SK-N-SH (cell line): ENCODE data around the gene UGT1A7. TPM values are rescaled to one million over a fixed set of nuclear protein-coding genes. Genes with fewer than 3 reads are reported as not detected.
"Not testable (repeated sequence)": the region's sequence is repeated elsewhere in the genome, so short reads cannot be mapped to it uniquely, and the experiment has no call there.

Source experiments
- CTCF ChIA-PET: fragments of 300-600, 350-600 bp; formaldehyde crosslinking; extraction: SDS; loops from one replicate; lab custom pipeline; 2021; lab: Yijun Ruan, JAX
- POLR2A ChIA-PET: fragments of 350-600 bp; sonication (Branson Sonifier 250); formaldehyde crosslinking; extraction: SDS; loops from one replicate; lab custom pipeline; 2020; ENCODE audit warnings: antibody characterized with exemption, inconsistent platforms; lab: Yijun Ruan, JAX
- DNase-seq: peaks from one replicate; pipeline ENCODE4 v3.0.0; 2012
- H2AFZ ChIP-seq: fragments of 200-600 bp; sonication (generic); 2 replicates; pipeline ENCODE4 v1.8.1; 2016; ENCODE audit warnings: antibody characterized with exemption, mild to moderate bottlenecking, low read depth
- H3F3A ChIP-seq: fragments of 200-600 bp; sonication (generic); replicated peaks from 2 replicates; pipeline ENCODE3; 2016; ENCODE audit warnings: antibody characterized with exemption, mild to moderate bottlenecking; ENCODE audit not compliant: insufficient read depth
- H3K27ac ChIP-seq, 2 experiments: fragments of 200-500 bp in 1 of 2; fragments of 200-600 bp in 1 of 2; sonication (Bioruptor generic) in 1 of 2; sonication (generic), shearing (Covaris generic) in 1 of 2; 2 replicates each; pipeline versions ENCODE4 v1.5.1 to v1.6.1; 2014 to 2016; ENCODE audit warnings: low read depth in 2 of 2, inconsistent platforms in 1 of 2, low read length in 1 of 2, mild to moderate bottlenecking in 1 of 2, mixed read lengths in 1 of 2
- H3K27me3 ChIP-seq: fragments of 200-600 bp; sonication (generic), shearing (Covaris generic); 2 replicates; pipeline ENCODE4 v1.6.1; 2016; ENCODE audit warnings: mixed run types; ENCODE audit not compliant: insufficient read depth
- H3K36me3 ChIP-seq, 2 experiments: fragments of 200-500 bp in 1 of 2; fragments of 200-600 bp in 1 of 2; sonication (Bioruptor generic) in 1 of 2; sonication (generic) in 1 of 2; replicated peaks in 1 of 2; 2 replicates each; pipeline versions ENCODE3 to v1.5.1; 2014 to 2016; ENCODE audit warnings: low read length in 1 of 2, mild to moderate bottlenecking in 1 of 2; ENCODE audit not compliant: insufficient read depth in 2 of 2, control insufficient read depth in 1 of 2
- H3K4me1 ChIP-seq, 2 experiments: fragments of 200-500 bp in 1 of 2; fragments of 200-600 bp in 1 of 2; sonication (Bioruptor generic) in 1 of 2; sonication (generic), shearing (Covaris generic) in 1 of 2; 2 replicates each; pipeline versions ENCODE4 v1.5.1 to v1.6.1; 2014 to 2016; ENCODE audit warnings: low read depth in 1 of 2, low read length in 1 of 2, mixed run types in 1 of 2; ENCODE audit not compliant: insufficient read depth in 2 of 2, control insufficient read depth in 1 of 2
- H3K4me2 ChIP-seq: fragments of 200-600 bp; sonication (generic), shearing (Covaris generic); 2 replicates; pipeline ENCODE4 v1.6.1; 2017; ENCODE audit warnings: mixed run types
- H3K4me3 ChIP-seq, 2 experiments: fragments of 200-500 bp in 1 of 2; fragments of 200-600 bp in 1 of 2; sonication (Bioruptor generic) in 1 of 2; sonication (generic), shearing (Covaris generic) in 1 of 2; 2 replicates each; pipeline versions ENCODE4 v1.5.1 to v1.8.1; 2014 to 2016; ENCODE audit warnings: low read depth in 2 of 2, inconsistent platforms in 1 of 2, low read length in 1 of 2, mild to moderate bottlenecking in 1 of 2, mixed read lengths in 1 of 2, moderate library complexity in 1 of 2
- H3K79me2 ChIP-seq: fragments of 200-600 bp; sonication (generic); 2 replicates; pipeline ENCODE4 v1.8.1; 2017; ENCODE audit warnings: mild to moderate bottlenecking; ENCODE audit not compliant: insufficient read depth
- H3K9ac ChIP-seq: fragments of 200-600 bp; sonication (generic); 2 replicates; pipeline ENCODE4 v1.6.1; 2017; ENCODE audit warnings: mixed run types
- H3K9me2 ChIP-seq: fragments of 200-600 bp; sonication (generic); 2 replicates; pipeline ENCODE4 v1.6.1; 2017; ENCODE audit warnings: mixed run types
- H3K9me3 ChIP-seq: fragments of 200-600 bp; sonication (generic); 2 replicates; pipeline ENCODE4 v1.6.1; 2017; ENCODE audit warnings: mixed run types, mild to moderate bottlenecking, moderate library complexity
- H4K20me1 ChIP-seq: fragments of 200-600 bp; sonication (generic); 2 replicates; pipeline ENCODE4 v1.6.1; 2017; ENCODE audit warnings: mild to moderate bottlenecking, mixed run types; ENCODE audit not compliant: insufficient read depth
- GATA2 ChIP-seq: sonication (generic); formaldehyde crosslinking; IDR thresholded peaks from 2 replicates; pipeline ENCODE4 v1.5.0; 2020; ENCODE audit warnings: mild to moderate bottlenecking, missing genetic modification reagents
- POLR2AphosphoS5 ChIP-seq: IDR thresholded peaks from 2 replicates; pipeline ENCODE4 v1.6.1; 2012; ENCODE audit warnings: low read depth, low read length
- RFX5 ChIP-seq: IDR thresholded peaks from 2 replicates; pipeline ENCODE4 v1.6.1; 2012; ENCODE audit warnings: mild to moderate bottlenecking, improper control_type of control experiment, low read length
- SIN3A ChIP-seq: IDR thresholded peaks from 2 replicates; pipeline ENCODE4 v1.6.1; 2012; ENCODE audit warnings: low read depth, mild to moderate bottlenecking, low read length, moderate library complexity, borderline replicate concordance
- WGBS: methylation state at CpG from one replicate; pipeline ENCODE4 v1.1.6; 2017; ENCODE audit warnings: low lambda C conversion rate; 5-methylcytosine and 5-hydroxymethylcytosine counted together
- polyA plus RNA-seq, 3 experiments: library from polyadenylated mRNA; depleted of rRNA; stranded (reverse); fragments of >200 nt; gene quantifications; 2 replicates each; pipeline ENCODE4 v1.2.3, GENCODE V29; 2012
- TF ChIP-seq, protein P1 (sequence below): fragments of 150-350 bp; IDR thresholded peaks from 2 replicates; pipeline ENCODE4 v1.6.1; 2016; ENCODE audit warnings: mild to moderate bottlenecking, low read depth, low read length
- TF ChIP-seq, protein P2 (sequence below): IDR thresholded peaks from 2 replicates; pipeline ENCODE4; 2012
- TF ChIP-seq, protein P3 (sequence below): IDR thresholded peaks from 2 replicates; pipeline ENCODE4 v1.4.0; 2012; ENCODE audit warnings: low read depth, borderline replicate concordance
- TF ChIP-seq, protein P4 (sequence below): IDR thresholded peaks from 2 replicates; pipeline ENCODE4 v1.4.0; 2012; ENCODE audit warnings: low read depth
- TF ChIP-seq, protein P5 (sequence below): IDR thresholded peaks from 2 replicates; pipeline ENCODE4 v1.6.1; 2012; ENCODE audit warnings: mild to moderate bottlenecking, low read depth, low read length, moderate library complexity
- TF ChIP-seq, protein P6 (sequence below): fragments of 200-600 bp; sonication (generic); IDR thresholded peaks from 2 replicates; pipeline ENCODE4 v1.6.1; 2017; ENCODE audit warnings: antibody characterized with exemption, mild to moderate bottlenecking, moderate library complexity

The UGT1A7 gene
- polyA plus RNA-seq, 1 of the 3 experiments (the other 2 are of a cell fraction) = not detected

DNA sequence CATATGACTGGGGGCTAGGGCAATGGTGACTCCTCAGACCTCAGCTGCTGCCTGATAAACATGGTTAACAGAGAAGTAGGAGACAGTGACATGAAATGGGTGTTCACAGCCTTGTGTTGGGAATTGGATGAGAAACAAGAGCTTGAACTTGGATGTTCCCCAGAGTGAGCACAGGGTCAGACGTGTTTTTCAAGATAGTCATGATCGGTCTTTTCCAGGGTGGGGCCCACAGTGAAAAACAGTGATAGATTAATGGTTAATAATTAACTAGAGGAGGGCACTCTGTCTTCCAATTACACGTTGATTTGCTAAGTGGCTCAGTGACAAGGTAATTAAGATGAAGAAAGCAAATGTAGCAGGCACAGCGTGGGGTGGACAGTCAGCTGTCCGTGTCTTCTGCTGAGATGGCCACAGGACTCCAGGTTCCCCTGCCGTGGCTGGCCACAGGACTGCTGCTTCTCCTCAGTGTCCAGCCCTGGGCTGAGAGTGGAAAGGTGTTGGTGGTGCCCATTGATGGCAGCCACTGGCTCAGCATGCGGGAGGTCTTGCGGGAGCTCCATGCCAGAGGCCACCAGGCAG, 47.1 kb downstream of the UGT1A7 start, which contains the start of gene UGT1A3:
Gene UGT1A3, plus strand, starts transcription at position 320 of the 579 bp plus-strand sequence. Its CDS starts 85 bp downstream, at position 405.
- POLR2A ChIA-PET = no interaction called here
- no peak within 1 kb of the TSS for H3K4me3 ChIP-seq
- no peaks in the 10 kb centered on the region for H3K9me3 ChIP-seq
- no peaks in the 10 kb centered on the region for H3K9me2 ChIP-seq
- H3K4me2 ChIP-seq = no peak within 1 kb of the TSS
- H3F3A ChIP-seq = no peaks in the 10 kb centered on the region
- TF ChIP-seq GATA2 (CRISPR knock-in tag) (no peak), RFX5 (no peak), POLR2AphosphoS5 (no peak), SIN3A (no peak)
- TF ChIP-seq, protein P1, sequence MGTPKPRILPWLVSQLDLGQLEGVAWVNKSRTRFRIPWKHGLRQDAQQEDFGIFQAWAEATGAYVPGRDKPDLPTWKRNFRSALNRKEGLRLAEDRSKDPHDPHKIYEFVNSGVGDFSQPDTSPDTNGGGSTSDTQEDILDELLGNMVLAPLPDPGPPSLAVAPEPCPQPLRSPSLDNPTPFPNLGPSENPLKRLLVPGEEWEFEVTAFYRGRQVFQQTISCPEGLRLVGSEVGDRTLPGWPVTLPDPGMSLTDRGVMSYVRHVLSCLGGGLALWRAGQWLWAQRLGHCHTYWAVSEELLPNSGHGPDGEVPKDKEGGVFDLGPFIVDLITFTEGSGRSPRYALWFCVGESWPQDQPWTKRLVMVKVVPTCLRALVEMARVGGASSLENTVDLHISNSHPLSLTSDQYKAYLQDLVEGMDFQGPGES = no peak
- TF ChIP-seq, protein P2, sequence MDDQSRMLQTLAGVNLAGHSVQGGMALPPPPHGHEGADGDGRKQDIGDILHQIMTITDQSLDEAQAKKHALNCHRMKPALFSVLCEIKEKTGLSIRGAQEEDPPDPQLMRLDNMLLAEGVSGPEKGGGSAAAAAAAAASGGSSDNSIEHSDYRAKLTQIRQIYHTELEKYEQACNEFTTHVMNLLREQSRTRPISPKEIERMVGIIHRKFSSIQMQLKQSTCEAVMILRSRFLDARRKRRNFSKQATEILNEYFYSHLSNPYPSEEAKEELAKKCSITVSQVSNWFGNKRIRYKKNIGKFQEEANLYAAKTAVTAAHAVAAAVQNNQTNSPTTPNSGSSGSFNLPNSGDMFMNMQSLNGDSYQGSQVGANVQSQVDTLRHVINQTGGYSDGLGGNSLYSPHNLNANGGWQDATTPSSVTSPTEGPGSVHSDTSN = no peak
- TF ChIP-seq, protein P3, sequence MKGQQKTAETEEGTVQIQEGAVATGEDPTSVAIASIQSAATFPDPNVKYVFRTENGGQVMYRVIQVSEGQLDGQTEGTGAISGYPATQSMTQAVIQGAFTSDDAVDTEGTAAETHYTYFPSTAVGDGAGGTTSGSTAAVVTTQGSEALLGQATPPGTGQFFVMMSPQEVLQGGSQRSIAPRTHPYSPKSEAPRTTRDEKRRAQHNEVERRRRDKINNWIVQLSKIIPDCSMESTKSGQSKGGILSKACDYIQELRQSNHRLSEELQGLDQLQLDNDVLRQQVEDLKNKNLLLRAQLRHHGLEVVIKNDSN = no peak
- TF ChIP-seq, protein P4, sequence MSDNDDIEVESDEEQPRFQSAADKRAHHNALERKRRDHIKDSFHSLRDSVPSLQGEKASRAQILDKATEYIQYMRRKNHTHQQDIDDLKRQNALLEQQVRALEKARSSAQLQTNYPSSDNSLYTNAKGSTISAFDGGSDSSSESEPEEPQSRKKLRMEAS = no peak
- TF ChIP-seq, protein P5, sequence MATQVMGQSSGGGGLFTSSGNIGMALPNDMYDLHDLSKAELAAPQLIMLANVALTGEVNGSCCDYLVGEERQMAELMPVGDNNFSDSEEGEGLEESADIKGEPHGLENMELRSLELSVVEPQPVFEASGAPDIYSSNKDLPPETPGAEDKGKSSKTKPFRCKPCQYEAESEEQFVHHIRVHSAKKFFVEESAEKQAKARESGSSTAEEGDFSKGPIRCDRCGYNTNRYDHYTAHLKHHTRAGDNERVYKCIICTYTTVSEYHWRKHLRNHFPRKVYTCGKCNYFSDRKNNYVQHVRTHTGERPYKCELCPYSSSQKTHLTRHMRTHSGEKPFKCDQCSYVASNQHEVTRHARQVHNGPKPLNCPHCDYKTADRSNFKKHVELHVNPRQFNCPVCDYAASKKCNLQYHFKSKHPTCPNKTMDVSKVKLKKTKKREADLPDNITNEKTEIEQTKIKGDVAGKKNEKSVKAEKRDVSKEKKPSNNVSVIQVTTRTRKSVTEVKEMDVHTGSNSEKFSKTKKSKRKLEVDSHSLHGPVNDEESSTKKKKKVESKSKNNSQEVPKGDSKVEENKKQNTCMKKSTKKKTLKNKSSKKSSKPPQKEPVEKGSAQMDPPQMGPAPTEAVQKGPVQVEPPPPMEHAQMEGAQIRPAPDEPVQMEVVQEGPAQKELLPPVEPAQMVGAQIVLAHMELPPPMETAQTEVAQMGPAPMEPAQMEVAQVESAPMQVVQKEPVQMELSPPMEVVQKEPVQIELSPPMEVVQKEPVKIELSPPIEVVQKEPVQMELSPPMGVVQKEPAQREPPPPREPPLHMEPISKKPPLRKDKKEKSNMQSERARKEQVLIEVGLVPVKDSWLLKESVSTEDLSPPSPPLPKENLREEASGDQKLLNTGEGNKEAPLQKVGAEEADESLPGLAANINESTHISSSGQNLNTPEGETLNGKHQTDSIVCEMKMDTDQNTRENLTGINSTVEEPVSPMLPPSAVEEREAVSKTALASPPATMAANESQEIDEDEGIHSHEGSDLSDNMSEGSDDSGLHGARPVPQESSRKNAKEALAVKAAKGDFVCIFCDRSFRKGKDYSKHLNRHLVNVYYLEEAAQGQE = no peak
- TF ChIP-seq, protein P6, sequence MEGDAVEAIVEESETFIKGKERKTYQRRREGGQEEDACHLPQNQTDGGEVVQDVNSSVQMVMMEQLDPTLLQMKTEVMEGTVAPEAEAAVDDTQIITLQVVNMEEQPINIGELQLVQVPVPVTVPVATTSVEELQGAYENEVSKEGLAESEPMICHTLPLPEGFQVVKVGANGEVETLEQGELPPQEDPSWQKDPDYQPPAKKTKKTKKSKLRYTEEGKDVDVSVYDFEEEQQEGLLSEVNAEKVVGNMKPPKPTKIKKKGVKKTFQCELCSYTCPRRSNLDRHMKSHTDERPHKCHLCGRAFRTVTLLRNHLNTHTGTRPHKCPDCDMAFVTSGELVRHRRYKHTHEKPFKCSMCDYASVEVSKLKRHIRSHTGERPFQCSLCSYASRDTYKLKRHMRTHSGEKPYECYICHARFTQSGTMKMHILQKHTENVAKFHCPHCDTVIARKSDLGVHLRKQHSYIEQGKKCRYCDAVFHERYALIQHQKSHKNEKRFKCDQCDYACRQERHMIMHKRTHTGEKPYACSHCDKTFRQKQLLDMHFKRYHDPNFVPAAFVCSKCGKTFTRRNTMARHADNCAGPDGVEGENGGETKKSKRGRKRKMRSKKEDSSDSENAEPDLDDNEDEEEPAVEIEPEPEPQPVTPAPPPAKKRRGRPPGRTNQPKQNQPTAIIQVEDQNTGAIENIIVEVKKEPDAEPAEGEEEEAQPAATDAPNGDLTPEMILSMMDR = no peak
- TF ChIP-seq, all 33 proteins: peak for 0
- Histone ChIP-seq H2AFZ (no peak within 1 kb of the TSS), H3K4me1 (no peaks in the 10 kb centered on the region), H4K20me1 (no peaks in the 10 kb centered on the region), H3K36me3 (no peaks in the 10 kb centered on the region), H3K79me2 (no peaks in the 10 kb centered on the region), H3K27me3 (no peaks in the 10 kb centered on the region), H3K9ac (no peak within 1 kb of the TSS), H3K27ac (no peak within 1 kb of the TSS)
- 28% methylated on average over 5 of the region's 8 CpGs for WGBS
- no peak for DNase-seq
- CTCF ChIA-PET = interaction anchor here (1.3 kb wide), 1 partner anchor 18 kb away, joined by 3 read pairs; no protein-coding TSS in a partner anchor

DNA sequence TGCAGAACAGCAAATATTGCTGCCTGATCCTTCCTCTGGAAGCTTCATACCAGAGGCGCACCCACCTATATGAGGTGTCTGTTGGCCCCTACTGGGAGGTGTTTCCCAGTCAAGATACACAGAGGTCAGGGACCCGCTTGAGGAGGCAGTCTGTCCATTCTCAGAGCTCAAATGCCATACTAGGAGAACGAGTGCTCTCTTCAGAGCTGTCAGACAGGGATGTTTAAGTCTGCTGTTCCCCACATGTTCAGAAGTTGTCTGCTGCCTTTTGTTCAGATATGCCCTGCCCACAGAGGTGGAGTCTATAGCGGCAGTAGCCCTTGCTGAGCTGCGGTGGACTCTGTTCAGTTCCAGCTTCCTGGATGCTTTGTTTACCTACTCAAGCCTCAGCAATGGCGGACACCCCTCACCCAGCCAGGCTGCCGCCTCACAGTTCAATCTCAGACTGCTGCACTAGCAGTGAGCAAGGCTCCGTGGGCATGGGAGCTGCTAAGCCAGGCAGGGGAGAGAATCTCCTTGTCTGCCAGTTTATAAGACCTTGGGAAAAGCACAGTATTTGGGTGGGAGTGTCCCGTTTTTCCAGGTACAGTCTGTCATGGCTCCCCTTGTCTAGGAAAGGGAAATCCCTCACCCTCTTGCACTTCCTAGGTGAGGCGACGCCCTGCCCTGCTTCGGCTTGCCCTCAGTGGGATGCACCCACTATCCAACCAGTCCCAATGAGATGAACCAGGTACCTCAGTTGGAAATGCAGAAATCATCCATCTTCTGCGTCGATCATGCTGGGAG, 55.4 kb downstream of the UGT1A7 start:
- WGBS = 55% methylated on average over 14 of the region's 14 CpGs
- H3K79me2 ChIP-seq, H3K9me3 ChIP-seq, H3K36me3 ChIP-seq, DNase-seq, H3K4me1 ChIP-seq, H2AFZ ChIP-seq, POLR2A ChIA-PET, H3K27me3 ChIP-seq, H3F3A ChIP-seq, H3K9me2 ChIP-seq, H3K4me2 ChIP-seq, H4K20me1 ChIP-seq, CTCF ChIA-PET, H3K9ac ChIP-seq, H3K4me3 ChIP-seq, H3K27ac ChIP-seq: not testable (repeated sequence)
